NOMO-1 treated with DMSO at 0.1 percent for 48 hours (cell line): ENCODE data around the gene DBET.
"Not testable (repeated sequence)": the region's sequence is repeated elsewhere in the genome, so short reads cannot be mapped to it uniquely, and the experiment has no call there.

Source experiments
- DNase-seq: peaks from one replicate; lab custom pipeline; 2025; ENCODE audit not compliant: unreplicated experiment; lab: John Stamatoyannopoulos, UW

DBET gene

GRCh38 chr4:190049378-190050239 is 14.7 kb upstream of the DBET start:
- DNase-seq, result not testable (repeated sequence)

GRCh38 chr4:190058997-190059396 is 5.3 kb upstream of the DBET start:
- DNase-seq, result not testable (repeated sequence)

GRCh38 chr4:190064805-190065204 is 503 bp downstream of the DBET start:
- DNase-seq, result not testable (repeated sequence)

- not testable (repeated sequence) for DNase-seq
Measured at GRCh38 chr4:190068351-190068750, 4.0 kb downstream of the DBET start.

DNA sequence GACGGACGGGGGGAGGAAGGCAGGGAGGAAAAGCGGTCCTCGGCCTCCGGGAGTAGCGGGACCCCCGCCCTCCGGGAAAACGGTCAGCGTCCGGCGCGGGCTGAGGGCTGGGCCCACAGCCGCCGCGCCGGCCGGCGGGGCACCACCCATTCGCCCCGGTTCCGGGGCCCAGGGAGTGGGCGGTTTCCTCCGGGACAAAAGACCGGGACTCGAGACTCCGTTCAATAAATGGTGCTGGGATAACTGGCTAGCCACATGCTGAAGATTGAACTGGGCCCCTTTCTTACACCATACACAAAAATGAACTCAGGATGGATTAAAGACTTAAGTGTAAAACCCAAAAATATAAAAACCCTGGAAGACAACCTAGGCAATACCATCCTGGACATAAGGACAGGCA is 28.8 kb downstream of the DBET start:
- DNase-seq, result not testable (repeated sequence)

GRCh38 chr4:190094031-190094430 is 29.7 kb downstream of the DBET start:
- not testable (repeated sequence) for DNase-seq

DNA sequence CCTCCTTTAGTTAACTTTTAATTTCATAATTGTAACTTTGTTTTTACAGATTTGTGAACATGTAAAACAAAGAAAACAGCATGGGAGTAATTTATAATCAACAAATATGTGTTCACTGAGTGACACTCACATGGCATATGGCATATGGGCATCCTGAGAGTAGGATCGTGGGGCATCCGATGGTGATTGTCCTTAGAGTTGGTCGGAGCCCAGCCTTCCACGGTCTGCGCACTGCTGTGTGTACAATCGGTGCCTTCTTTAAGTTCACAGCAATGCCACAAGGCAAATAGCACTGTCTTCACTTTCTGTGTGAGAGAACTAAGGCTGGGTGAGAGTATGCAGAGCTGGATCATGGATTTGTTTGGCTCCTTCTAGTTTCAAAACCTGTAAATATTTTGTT is 31.0 kb downstream of the DBET start:
- not testable (repeated sequence) for DNase-seq

GRCh38 chr4:190099605-190100004 is 35.3 kb downstream of the DBET start:
- DNase-seq, result not testable (repeated sequence)

- DNase-seq, result not testable (repeated sequence)
Measured at GRCh38 chr4:190101525-190101924, 37.2 kb downstream of the DBET start.

DNA sequence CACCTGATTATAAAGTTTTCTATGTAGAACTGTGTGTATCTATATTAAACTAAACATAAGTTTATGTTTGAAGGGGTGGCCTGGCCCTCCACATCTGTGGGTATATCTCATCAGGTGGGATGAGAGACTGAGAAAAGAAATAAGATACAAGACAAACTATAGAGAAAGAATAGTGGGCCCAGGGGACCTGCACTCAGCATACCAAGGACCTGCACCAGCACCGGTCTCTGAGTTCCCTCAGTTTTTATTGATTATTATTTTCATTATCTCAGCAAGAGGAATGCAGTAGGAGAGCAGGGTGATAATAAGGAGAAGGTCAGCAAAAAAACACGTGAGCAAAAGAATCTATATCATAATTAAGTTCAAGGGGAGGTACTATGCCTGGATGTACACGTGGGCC is 41.9 kb downstream of the DBET start:
- DNase-seq, result not testable (repeated sequence)

- not testable (repeated sequence) for DNase-seq
Measured at GRCh38 chr4:190106611-190107480, 42.5 kb downstream of the DBET start.

DNA sequence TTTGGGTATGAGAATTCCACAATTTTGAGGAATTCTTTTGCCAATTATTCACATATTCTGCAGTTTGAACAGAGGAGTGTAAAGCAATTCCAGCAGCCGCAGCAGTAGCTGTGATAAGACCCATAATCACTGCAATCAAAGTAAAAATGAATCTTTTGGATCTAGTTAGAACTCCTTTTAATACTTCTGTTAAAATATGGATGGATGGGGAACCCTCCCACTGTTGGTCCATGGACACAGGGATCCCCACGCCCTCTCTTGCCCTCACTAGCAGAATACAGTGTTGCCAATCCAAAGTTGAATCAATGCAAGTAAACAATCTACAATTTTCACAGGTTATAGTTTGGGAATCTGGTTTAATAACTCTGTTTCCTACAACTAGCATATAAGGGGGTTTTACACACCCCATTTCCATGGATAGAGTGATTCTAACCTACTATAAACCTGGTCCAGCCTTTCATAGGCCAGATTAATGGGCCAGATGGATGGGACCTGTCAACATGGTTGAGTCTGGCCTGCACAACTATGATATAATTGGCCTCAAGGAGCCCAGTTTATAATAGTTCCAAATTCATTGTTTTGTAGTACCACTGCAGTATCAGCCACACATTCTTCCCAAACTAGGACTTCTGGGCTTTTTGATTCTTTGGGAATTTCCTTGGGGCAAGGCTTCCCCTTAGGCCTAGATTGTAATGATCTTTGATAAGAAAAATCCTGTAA is 43.6 kb downstream of the DBET start:
- DNase-seq, result not testable (repeated sequence)

DNA sequence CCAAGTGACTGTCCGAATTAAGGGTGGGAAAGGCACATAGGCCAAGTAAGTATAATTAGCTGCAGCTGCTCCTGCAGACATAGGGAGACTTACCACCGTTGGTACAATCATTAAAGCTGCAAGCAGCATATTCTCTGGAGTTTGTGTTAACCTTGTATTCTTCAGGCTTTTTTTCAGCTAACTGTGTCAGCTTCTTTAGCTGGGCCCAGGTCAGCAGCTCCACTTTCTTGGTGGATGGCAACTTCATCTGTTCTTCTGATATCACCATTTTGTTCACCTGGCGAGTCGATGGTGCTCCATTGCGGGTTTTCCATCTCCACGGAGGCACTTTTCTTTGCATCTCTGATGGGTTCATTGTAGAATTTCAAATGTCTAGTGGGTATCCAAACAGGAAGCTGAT is 44.5 kb downstream of the DBET start:
- not testable (repeated sequence) for DNase-seq

GRCh38 chr4:190109390-190110011 is 45.2 kb downstream of the DBET start:
- not testable (repeated sequence) for DNase-seq

DNA sequence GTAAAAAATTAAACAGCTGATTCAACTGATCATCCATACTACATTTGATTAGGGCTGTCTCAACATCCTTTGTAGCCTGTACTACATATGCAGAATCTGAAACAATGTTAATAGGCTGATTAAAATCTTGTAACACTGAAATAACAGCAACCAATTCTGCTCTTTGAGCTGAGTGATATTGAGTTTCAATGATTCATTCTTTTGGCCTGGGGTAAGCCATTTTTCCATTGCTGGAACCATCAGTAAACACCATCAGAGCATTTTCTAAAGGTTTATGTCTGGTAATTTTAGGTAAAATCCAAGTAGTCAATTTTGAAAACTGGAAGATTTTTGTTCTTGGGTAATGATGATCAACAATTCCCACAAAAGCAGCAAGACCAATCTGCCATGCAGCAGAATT is 45.7 kb downstream of the DBET start:
- not testable (repeated sequence) for DNase-seq

GRCh38 chr4:190110570-190111295 is 46.4 kb downstream of the DBET start:
- DNase-seq, result not testable (repeated sequence)

DNA sequence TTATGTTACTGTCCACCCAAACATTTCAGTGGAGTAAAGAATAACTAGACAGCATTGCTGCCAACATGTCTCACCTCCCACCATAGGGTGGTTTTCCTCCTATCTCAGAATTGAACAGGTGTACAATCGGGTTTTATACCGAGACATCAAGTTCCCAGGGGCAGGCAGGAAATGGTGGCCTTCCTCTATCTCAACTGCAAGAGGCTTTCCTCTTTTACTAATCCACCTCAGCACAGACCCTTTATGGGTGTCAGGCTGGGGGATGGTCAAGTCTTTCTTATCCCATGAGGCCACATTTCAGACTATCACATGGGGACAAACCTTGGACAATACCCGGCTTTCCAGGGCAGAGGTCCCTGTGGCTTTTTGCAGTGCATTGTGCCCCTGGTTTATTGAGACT is 48.6 kb downstream of the DBET start:
- DNase-seq, result not testable (repeated sequence)

GRCh38 chr4:190114991-190115390 is 50.7 kb downstream of the DBET start:
- DNase-seq, result not testable (repeated sequence)
